HCT116 (cell line): ENCODE measurements around the gene MACROD1. TPM values are rescaled to one million over a fixed set of nuclear protein-coding genes. Genes with fewer than 3 reads are reported as not detected.

ENCODE experiments used
- ATAC-seq: fragments of 200-7000 bp; cut with Tn5 transposase; 2 replicates; pipeline ENCODE4 v1.9.1; 2020; ENCODE audit warnings: mild to moderate bottlenecking, moderate library complexity
- BruUV-seq: library from RNA; stranded (reverse); fragments of 400-500 nt; replicated peaks from 2 replicates; lab custom pipeline; 2021; lab: Mats Ljungman, UMichigan
- CTCF ChIA-PET: fragments of 300-600 bp; sonication (Branson Sonifier 250); formaldehyde crosslinking; loops from one replicate; lab custom pipeline; 2021; ENCODE audit warnings: antibody characterized with exemption; lab: Charles Lee
- POLR2A ChIA-PET: fragments of 300-600, 350-600 bp; sonication (Branson Sonifier 250); formaldehyde crosslinking; loops from one replicate; lab custom pipeline; 2021; ENCODE audit warnings: antibody characterized with exemption; lab: Charles Lee
- RAD21 ChIA-PET, 2 experiments: fragments of 300-600 bp; sonication (Branson Sonifier 250); formaldehyde crosslinking; loops; one replicate each; lab custom pipeline; 2023; ENCODE audit warnings: low total read pairs in 2 of 2; ENCODE audit not compliant: uncharacterized antibody in 2 of 2, unreplicated experiment in 2 of 2, low non-redundant PET in 1 of 2; lab: Charles Lee
- DNase-seq: peaks from one replicate; pipeline ENCODE4 v3.0.0-alpha.2; 2010; ENCODE audit warnings: low read depth, low spot score
- H2AFZ ChIP-seq: fragments of 200-600 bp; shearing (Covaris generic), sonication (generic); 2 replicates; pipeline ENCODE4 v1.6.1; 2017; ENCODE audit warnings: low read depth, mixed run types, mixed read lengths, antibody characterized with exemption, low read length; ENCODE audit not compliant: poor library complexity, severe bottlenecking
- H3K27ac ChIP-seq: 2 replicates; pipeline ENCODE4 v1.5.1; 2012; ENCODE audit warnings: low read depth, low read length
- H3K27me3 ChIP-seq: fragments of 200-600 bp; sonication (generic); 2 replicates; pipeline ENCODE4 v1.6.1; 2016; ENCODE audit warnings: mixed run types, low read length, mixed read lengths; ENCODE audit not compliant: insufficient read depth
- H3K36me3 ChIP-seq, 2 experiments: fragments of 200-500 bp in 1 of 2; fragments of 200-600 bp in 1 of 2; sonication (Bioruptor generic) in 1 of 2; sonication (generic) in 1 of 2; 2 replicates each; pipeline versions ENCODE4 v1.5.1 to v1.6.1; 2014 to 2016; ENCODE audit warnings: low read length in 2 of 2, inconsistent platforms in 1 of 2, mixed read lengths in 1 of 2, mixed run types in 1 of 2; ENCODE audit not compliant: insufficient read depth in 2 of 2, control insufficient read depth in 1 of 2
- H3K4me1 ChIP-seq, 2 experiments: fragments of 200-600 bp in 1 of 2; sonication (generic) in 1 of 2; 2 replicates each; pipeline versions ENCODE4 v1.5.1 to v1.6.1; 2012 to 2017; ENCODE audit warnings: low read length in 2 of 2, inconsistent platforms in 1 of 2, mild to moderate bottlenecking in 1 of 2, mixed read lengths in 1 of 2, mixed run types in 1 of 2, moderate library complexity in 1 of 2; ENCODE audit not compliant: insufficient read depth in 2 of 2, control insufficient read depth in 1 of 2
- H3K4me2 ChIP-seq: fragments of 200-600 bp; sonication (generic); 2 replicates; pipeline ENCODE4 v1.6.1; 2017; ENCODE audit warnings: mixed run types, low read length, mixed read lengths
- H3K4me3 ChIP-seq, 2 experiments: fragments of 200-600 bp in 1 of 2; sonication (generic) in 1 of 2; replicated peaks in 1 of 2; 2 replicates each; pipeline ENCODE4 v1.5.1; 2011 to 2016; ENCODE audit warnings: low read length in 2 of 2, control low read depth in 1 of 2, low read depth in 1 of 2, mild to moderate bottlenecking in 1 of 2, mixed read lengths in 1 of 2, mixed run types in 1 of 2
- H3K79me2 ChIP-seq: fragments of 200-600 bp; sonication (generic); 2 replicates; pipeline ENCODE4 v1.6.1; 2017; ENCODE audit warnings: mild to moderate bottlenecking, mixed run types, low read length, moderate library complexity, mixed read lengths; ENCODE audit not compliant: insufficient read depth
- H3K9ac ChIP-seq: fragments of 200-600 bp; sonication (generic); 2 replicates; pipeline ENCODE4 v1.6.1; 2016; ENCODE audit warnings: low read length, mixed read lengths
- H3K9me2 ChIP-seq: fragments of 200-600 bp; sonication (generic), shearing (Covaris generic); 2 replicates; pipeline ENCODE4 v1.6.1; 2017; ENCODE audit warnings: mixed run types, mild to moderate bottlenecking, moderate library complexity; ENCODE audit not compliant: insufficient read depth
- H3K9me3 ChIP-seq, 2 experiments: fragments of 200-500 bp in 1 of 2; fragments of 200-600 bp in 1 of 2; sonication (Bioruptor generic) in 1 of 2; sonication (generic) in 1 of 2; 2 replicates each; pipeline ENCODE4 v1.6.1; 2014 to 2017; ENCODE audit warnings: low read length in 2 of 2, mixed read lengths in 2 of 2, inconsistent platforms in 1 of 2, low read depth in 1 of 2, mild to moderate bottlenecking in 1 of 2, mixed run types in 1 of 2, moderate library complexity in 1 of 2; ENCODE audit not compliant: control insufficient read depth in 1 of 2, insufficient read depth in 1 of 2
- H4K20me1 ChIP-seq: fragments of 200-600 bp; sonication (generic), shearing (Covaris generic); 2 replicates; pipeline ENCODE4 v1.6.1; 2017; ENCODE audit warnings: mixed run types, mild to moderate bottlenecking, moderate library complexity; ENCODE audit not compliant: insufficient read depth
- ATF3 ChIP-seq: IDR thresholded peaks from 2 replicates; pipeline ENCODE4 v1.6.1; 2012
- CBX3 ChIP-seq: IDR thresholded peaks from 2 replicates; pipeline ENCODE4 v1.6.1; 2012; ENCODE audit warnings: low read depth
- CEBPB ChIP-seq: IDR thresholded peaks from 2 replicates; pipeline ENCODE4 v1.6.1; 2012; ENCODE audit warnings: low read depth
- CTCF ChIP-seq, 3 experiments: fragments of 200-600 bp in 1 of 3; sonication (generic) in 1 of 3; IDR thresholded peaks in 2 of 3; conservative IDR thresholded peaks in 1 of 3; 2 replicates each; pipeline ENCODE4 v1.5.1; 2012 to 2017; ENCODE audit warnings: low read depth in 2 of 3, low read length in 2 of 3, antibody characterized with exemption in 1 of 3, borderline replicate concordance in 1 of 3, control low read depth in 1 of 3, mild to moderate bottlenecking in 1 of 3, mixed read lengths in 1 of 3, mixed run types in 1 of 3, moderate library complexity in 1 of 3; ENCODE audit not compliant: insufficient read depth in 1 of 3
- EZH2 ChIP-seq: fragments of 200-600 bp; sonication (generic); IDR thresholded peaks from 2 replicates; pipeline ENCODE4 v1.6.1; 2017; ENCODE audit warnings: antibody characterized with exemption, mixed run types
- FOSL1 ChIP-seq: IDR thresholded peaks from 2 replicates; pipeline ENCODE4 v1.6.1; 2012; ENCODE audit warnings: low read depth
- POLR2A ChIP-seq: IDR thresholded peaks from 2 replicates; pipeline ENCODE4 v1.7.0; 2011; ENCODE audit warnings: borderline replicate concordance; ENCODE audit not compliant: insufficient read depth, insufficient read length; ENCODE audit errors: extremely low read depth
- RAD21 ChIP-seq: IDR thresholded peaks from 2 replicates; pipeline ENCODE4 v1.6.1; 2012; ENCODE audit warnings: low read depth, mild to moderate bottlenecking
- SP1 ChIP-seq: IDR thresholded peaks from 2 replicates; pipeline ENCODE4 v1.6.1; 2012; ENCODE audit warnings: low read depth
- ZBTB33 ChIP-seq: IDR thresholded peaks from 2 replicates; pipeline ENCODE4 v1.6.1; 2011; ENCODE audit warnings: mild to moderate bottlenecking, low read length, moderate library complexity; ENCODE audit not compliant: insufficient replicate concordance; ENCODE audit errors: extremely low read depth
- intact Hi-C: fragments of 100-400 bp; cut with micrococcal nuclease; formaldehyde crosslinking; loops from 2 replicates; pipeline ENCODE4 v1.10.0; 2022
- total RNA-seq: library from RNA; stranded (reverse); gene quantifications from one replicate; pipeline ENCODE4 v1.2.1, GENCODE V29; 2021; ENCODE audit not compliant: unreplicated experiment

The MACROD1 gene
- total RNA-seq, 1 experiment from 2014 or later: 61.1 TPM

DNA sequence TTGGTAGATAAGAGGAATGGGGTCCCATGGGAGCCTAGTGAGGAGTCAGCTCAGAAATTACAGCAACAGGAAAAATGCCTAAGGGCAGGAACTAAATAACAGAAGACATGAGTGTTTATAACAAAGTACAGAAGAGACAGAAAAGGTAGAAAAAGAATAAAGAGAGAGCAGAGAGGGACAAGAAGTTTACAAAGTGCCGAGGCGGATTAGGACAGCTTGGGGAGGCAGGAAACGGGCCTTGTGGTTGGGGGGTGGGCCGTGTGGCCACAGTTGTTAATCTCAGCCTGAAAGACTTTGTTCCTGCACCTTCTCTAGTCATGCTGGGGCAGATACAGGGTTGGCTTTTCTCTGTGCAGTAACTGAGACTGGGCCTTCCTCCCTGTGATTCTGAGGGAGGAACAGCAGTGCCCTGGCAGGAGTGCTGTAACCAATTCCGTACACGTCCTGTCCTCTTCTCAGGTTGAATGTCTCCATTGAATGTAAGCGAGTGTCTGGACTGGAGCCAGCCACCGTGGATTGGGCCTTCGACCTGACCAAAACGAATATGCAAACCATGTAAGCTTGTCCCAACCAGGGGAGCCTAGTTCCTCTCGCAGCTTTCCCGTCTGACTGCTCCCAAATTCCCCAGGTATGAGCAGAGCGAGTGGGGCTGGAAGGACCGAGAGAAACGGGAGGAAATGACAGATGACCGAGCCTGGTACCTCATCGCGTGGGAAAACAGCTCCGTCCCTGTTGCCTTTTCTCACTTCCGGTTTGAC lies 214.0 kb downstream of the MACROD1 start:
- BruUV-seq: no TSS peak
- Histone ChIP-seq H3K79me2 (peaks cover 7% of the 10 kb centered on the region; the same call in 1 of the 2 replicates), H2AFZ (no peak overlapping the region), H3K9me3 (no peaks in the 10 kb centered on the region), H3K4me2 (no peak overlapping the region), H3K36me3 (peaks cover 36 to 48% of the 10 kb centered on the region in 2 experiments)
- ChIA-PET POLR2A (no interaction called here), CTCF (no interaction called here)
- intact Hi-C loops: no loop called here
- no peak for DNase-seq
- TF ChIP-seq FOSL1 (no peak), EZH2 (no peak), CBX3 (no peak), POLR2A (no peak), ZBTB33 (no peak), RAD21 (no peak), SP1 (no peak), CEBPB (no peak), CTCF (IDR thresholded peaks at IDR 0.05 in 2 of 3, conservative IDR thresholded peaks at IDR 0.05 in 1 of 3; ENCODE audit: borderline replicate concordance in 1 of 3, insufficient read depth in 1 of 3, low read depth in 2 of 3, low read length in 2 of 3) (no peak), ATF3 (no peak)
- TF ChIP-seq, all 23 proteins: peak for 0
- Histone ChIP-seq H3K4me3 (no peak overlapping the region), H3K27ac (no peak overlapping the region), H3K4me1 (no peaks in the 10 kb centered on the region), H4K20me1 (no peaks in the 10 kb centered on the region), H3K9me2 (no peaks in the 10 kb centered on the region), H3K27me3 (no peaks in the 10 kb centered on the region), H3K9ac (no peak overlapping the region)
- no peak for ATAC-seq
- RAD21 ChIA-PET: no interaction called here

Other genes starting within 250 kb of the MACROD1 start
- gene RCOR2, start 248.9 kb downstream of the MACROD1 start, total RNA-seq: 10.8 TPM
- gene NAA40, start 227.1 kb downstream of the MACROD1 start, total RNA-seq: 25.3 TPM
- 536 TPM for gene COX8A, start 191.5 kb downstream of the MACROD1 start, total RNA-seq
- 87.0 TPM for gene OTUB1, start 179.7 kb downstream of the MACROD1 start, total RNA-seq
- 0.15 TPM for gene FLRT1, start 130.2 kb downstream of the MACROD1 start, total RNA-seq
- gene STIP1, start 20.1 kb upstream of the MACROD1 start, total RNA-seq: 336 TPM
- 4.3 TPM for gene FERMT3, start 40.6 kb upstream of the MACROD1 start, total RNA-seq
- gene TRPT1, start 60.1 kb upstream of the MACROD1 start, total RNA-seq: 43.2 TPM
- 70.9 TPM for gene NUDT22, start 60.2 kb upstream of the MACROD1 start, total RNA-seq
- 25.8 TPM for gene DNAJC4, start 64.4 kb upstream of the MACROD1 start, total RNA-seq
- gene VEGFB, start 68.5 kb upstream of the MACROD1 start, total RNA-seq: 47.5 TPM
- 69.2 TPM for gene FKBP2, start 75.0 kb upstream of the MACROD1 start, total RNA-seq
- gene PPP1R14B, start 80.8 kb upstream of the MACROD1 start, total RNA-seq: 332 TPM
- gene PLCB3, start 85.4 kb upstream of the MACROD1 start, total RNA-seq: 106 TPM
- gene BAD, start 118.6 kb upstream of the MACROD1 start, total RNA-seq: 51.9 TPM
- gene GPR137, start 119.7 kb upstream of the MACROD1 start, total RNA-seq: 24.4 TPM
- gene KCNK4, start 125.2 kb upstream of the MACROD1 start, total RNA-seq: not detected
- gene CATSPERZ, start 134.2 kb upstream of the MACROD1 start, total RNA-seq: 1.7 TPM
- 62.7 TPM for gene ESRRA, start 139.4 kb upstream of the MACROD1 start, total RNA-seq
- 328 TPM for gene TRMT112, start 151.4 kb upstream of the MACROD1 start, total RNA-seq
- 267 TPM for gene PRDX5, start 152.0 kb upstream of the MACROD1 start, total RNA-seq
- 14.7 TPM for gene CCDC88B, start 174.1 kb upstream of the MACROD1 start, total RNA-seq
- gene RPS6KA4, start 193.0 kb upstream of the MACROD1 start, total RNA-seq: 67.3 TPM